HuH-7.5 (cell line): ENCODE data around the gene EHD4.

Experiments
- DNase-seq: peaks from one replicate; pipeline ENCODE4 v3.0.0; 2011; ENCODE audit warnings: low spot score

Gene EHD4

GRCh38 chr15:41895491-41895890 is 76.9 kb downstream of the EHD4 start:
- no peak for DNase-seq

DNA sequence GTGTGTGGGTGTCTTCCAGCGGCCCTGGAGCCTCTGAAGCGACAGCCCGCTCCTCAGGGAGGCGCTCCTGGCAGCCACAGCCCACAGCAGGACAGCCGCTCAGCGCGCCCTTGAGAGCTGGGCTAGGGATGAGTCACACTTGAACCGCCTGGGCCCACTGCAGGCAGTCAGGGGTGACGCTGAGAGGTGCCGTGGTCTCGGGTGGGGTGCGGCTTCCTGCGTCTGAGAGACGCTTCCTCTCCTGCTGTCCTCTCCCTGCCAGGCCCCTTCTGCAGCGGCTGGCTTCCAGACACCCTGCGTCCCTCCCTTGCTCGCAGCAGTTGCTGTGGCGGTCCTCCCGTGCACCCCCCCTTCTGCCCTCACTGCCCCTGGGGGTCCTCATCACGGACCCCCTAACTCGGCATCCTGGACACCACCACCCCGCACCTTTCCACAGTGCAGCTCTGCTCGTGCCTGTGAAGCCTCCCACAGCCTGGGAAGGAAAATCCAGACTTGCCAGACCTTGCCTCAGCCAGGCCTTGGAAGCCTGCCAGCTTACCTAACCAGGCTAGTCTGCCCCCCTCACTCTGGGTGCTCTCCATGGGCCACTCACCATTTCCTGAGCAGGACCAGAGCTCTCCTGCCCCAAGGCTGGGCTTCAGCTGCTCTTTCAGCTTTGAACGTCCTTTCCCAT is 77.4 kb downstream of the EHD4 start:
- no peak for DNase-seq

DNA sequence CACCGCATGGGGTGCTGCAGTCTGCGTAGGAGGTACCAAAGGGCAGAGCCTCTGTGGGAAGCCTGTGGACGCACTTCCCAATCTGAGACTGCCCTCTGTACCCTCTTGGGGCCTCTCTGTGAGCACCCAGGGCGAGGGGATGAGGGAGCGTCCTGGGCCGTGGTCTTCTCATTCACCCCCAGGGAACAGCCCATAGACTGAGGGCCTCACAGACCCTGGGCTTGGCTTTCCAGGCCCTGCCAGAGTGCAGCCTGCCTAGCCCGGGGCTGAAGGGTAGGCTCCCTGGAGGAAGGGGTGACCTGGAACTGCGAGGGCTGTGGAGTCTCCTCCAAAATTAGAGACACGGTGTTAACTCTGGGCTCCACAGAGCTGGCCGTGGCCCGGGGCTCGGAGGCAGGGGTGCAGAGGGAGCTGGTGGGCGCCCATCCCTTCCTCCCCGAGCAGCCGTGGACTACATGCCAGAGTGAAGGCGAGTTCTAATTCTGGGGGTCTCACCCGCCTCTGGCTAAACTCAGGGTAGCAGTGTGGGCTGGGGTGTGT is 78.0 kb downstream of the EHD4 start:
- DNase-seq = no peak

DNA sequence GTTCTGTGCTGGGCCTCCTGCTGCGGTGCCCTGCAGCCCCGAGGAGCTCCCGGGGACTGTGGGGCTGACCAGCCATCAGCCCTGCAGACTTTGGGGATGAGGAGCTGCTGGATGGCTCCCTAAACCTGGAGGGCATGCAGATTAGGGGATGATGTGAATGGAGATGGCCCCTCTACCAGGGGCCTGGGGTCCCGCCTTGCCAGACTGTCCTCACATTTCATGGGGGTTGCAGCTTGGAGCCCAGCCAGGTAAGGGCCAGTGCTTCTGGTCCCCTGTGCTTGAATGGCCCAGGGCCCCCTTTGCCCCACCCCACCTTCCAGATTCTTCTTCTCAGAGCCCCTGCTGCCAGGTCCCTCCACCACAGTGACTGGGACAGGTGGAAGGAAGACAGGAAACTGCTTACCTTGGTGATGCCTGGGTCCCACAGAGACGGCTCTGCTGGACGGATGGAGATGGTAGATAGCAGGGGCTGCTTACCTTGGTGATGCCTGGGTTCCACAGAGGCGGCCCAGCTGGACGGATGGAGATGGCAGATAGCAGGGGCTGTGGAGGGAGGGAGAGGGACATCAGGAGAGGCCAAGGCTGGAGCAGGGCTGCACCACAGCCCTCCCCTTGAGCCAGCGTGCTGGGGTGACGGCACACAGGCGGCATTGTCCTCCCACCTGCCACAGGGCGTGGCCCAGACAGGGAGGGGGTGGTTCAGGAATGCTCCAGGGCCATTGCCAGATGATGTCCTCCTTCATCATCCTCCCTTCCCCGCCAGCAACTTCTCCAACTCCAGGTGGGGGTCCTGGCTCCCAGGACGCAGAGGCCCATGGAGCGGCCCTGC is 78.7 kb downstream of the EHD4 start, which contains the start of gene SPTBN5:
SPTBN5 (minus strand) TSS at position 632 of the 829 bp plus-strand sequence; CDS start at position 76, 556 bp downstream.
- no peak for DNase-seq

- no peak for DNase-seq
Observed at GRCh38 chr15:41892621-41893421, 79.5 kb downstream of the EHD4 start.

- DNase-seq = no peak
Observed at GRCh38 chr15:41891946-41892345, 80.4 kb downstream of the EHD4 start.

DNA sequence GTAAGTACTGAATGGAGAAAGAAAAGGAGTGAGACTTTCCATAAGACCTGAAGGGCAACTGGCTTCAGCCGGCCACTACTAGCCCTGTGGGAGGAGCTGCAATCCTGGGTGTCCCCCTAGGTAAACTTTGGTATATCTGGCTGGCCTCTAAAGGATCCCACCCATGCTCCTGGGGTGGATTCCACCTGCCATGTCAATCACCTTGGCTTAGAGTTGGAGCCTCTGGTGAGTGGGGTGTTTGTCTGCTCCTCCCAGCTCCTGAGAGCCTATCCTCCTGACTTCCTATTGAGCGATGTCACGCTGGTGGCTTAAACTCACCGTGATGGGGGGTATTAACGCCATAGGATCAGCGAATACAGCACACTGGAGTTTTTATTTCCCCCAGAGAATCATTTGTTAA is 81.1 kb downstream of the EHD4 start:
- DNase-seq = no peak

DNA sequence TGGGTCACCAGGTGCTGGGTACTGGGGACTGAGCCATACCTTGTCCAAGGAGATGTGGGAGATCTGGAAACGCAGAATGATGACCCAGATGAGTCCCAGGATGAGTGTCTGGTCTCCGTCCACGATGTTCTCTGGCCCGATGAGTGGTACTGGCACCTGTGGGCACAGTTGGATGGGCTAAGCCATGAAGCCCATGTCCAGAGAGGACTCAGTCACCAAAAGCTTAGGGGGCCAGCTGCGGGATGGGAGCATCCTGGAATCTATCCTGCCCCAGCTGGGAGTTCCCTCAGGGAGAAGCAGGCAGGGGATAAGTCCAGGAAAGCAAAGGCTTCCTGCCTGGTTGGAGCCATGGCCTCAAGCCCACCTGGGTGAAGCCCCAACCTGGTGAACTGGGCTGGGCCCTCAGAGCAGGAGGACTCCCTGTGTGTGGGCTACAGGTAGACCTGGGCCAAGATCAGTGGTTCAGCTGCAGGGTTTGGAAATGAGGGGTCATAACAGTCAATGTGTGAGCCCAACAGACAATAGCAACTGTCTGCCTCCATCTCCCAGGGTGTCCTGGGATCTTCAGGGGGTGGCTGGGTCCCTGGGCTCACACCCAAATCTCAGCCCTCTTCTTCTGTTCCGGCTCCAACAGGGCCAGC is 82.2 kb downstream of the EHD4 start:
- no peak for DNase-seq

DNA sequence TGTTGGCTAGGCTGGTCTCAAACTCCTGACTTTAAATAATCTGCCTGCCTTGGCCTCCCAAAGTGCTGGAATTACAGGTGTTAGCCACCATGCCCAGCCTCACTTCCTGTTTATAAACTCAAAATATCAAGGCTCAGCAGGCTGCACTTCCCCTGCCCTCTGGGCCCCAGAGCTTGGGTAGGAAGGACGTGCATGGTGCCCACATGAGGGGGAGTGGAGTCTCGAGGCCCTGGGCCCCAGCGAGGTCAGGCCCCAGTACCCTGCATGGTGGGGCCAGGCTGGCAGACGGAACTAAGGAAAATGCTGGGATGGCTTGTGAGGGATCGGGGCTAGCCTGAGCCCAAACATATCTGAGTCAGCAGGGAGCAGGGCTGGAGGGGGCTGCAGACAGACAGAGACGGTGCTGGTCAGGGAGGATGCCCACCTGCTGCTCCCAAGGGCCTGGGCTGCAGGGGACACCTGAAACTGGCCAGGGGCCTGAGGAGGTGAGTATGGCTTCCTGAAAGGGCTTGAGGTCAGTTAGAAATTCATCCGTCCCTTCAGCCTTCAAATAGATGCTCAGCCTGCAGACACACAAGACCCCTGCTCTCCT is 83.6 kb downstream of the EHD4 start:
- DNase-seq = no peak

GRCh38 chr15:41887893-41888292 is 84.5 kb downstream of the EHD4 start:
- no peak for DNase-seq

DNA sequence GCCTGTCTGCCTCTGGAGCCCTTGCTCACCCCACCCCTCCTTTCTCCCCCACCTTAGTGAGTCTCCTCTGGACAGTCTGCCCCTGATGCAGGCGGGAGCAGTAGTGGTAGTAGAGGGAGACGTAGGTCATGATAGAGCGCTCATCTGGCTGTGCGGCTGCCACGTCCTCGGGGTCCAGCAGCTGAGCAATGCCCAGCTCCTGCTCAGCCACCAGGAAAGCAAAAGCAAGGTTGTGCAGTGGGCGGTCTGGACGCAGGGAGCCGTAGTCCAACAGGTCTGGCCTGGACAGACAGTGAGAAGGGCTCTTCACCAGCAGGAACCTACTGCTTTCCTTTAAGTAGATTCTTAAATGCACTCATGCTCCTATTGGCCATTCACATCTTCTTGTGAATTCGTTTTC is 85.2 kb downstream of the EHD4 start:
- no peak for DNase-seq

- DNase-seq = no peak
Observed at GRCh38 chr15:41886741-41887140, 85.6 kb downstream of the EHD4 start.

- no peak for DNase-seq
Observed at GRCh38 chr15:41885841-41886240, 86.5 kb downstream of the EHD4 start.

DNA sequence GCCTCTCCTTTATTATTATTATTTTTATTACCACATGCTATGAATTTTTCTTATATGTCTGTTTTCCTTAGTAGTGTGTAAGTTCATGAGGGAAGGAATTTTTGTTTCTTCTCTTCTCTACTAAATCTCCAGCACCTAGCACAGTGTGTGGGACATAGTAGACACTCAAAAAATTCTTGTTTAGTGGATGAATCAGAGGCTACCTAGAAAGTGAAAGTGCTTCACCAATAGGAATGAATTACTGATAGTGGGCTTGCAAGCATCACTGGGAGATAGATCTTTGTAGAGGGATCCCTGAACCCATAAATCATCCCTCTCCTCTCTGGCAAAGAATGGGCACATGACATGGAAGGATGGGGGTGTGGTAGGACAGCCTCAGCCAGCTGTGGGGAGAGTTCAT is 87.0 kb downstream of the EHD4 start:
- DNase-seq = no peak

GRCh38 chr15:41884458-41884857 is 87.9 kb downstream of the EHD4 start:
- no peak for DNase-seq

GRCh38 chr15:41883484-41883825 is 88.9 kb downstream of the EHD4 start:
- no peak for DNase-seq

DNA sequence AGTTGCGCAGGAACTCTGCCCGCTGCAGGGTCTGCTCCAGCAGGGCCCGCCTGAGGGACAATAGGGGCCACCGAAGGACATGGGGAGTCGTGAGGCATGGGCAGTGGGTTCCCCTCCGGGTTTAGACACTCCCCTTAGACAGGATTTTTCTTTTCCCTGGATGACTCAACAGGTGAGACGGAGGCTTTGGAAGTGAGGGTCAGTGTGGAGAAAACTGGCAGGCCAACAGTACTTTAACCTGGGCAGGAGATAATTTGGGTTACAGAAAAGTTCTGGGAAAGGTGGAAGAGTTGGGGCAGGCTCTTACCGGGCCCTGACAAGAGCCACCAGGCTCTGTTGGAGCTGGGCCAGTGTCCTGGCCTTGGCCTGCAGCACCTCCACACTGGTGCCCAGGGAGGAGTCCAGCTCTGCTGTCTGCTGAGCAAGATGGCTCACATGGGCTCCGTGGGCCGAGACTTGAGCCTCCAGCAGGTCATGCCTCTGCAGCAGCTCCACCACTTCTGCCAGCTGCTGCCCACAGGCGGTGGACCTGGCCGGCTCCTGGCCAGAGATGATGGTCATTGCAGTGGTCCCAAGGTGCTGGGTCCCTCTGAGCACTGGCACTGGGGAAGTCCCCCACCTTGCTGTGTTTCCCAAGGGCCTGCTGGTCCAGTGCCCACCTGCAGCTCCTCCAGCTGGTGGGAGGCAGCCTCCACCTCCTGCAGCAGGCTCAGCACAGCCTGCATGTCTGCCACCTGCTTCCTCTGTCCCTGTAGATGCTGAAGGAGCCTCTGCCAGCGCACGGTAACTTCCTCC is 89.5 kb downstream of the EHD4 start:
- DNase-seq = no peak

GRCh38 chr15:41881920-41882688 is 90.3 kb downstream of the EHD4 start:
- no peak for DNase-seq

DNA sequence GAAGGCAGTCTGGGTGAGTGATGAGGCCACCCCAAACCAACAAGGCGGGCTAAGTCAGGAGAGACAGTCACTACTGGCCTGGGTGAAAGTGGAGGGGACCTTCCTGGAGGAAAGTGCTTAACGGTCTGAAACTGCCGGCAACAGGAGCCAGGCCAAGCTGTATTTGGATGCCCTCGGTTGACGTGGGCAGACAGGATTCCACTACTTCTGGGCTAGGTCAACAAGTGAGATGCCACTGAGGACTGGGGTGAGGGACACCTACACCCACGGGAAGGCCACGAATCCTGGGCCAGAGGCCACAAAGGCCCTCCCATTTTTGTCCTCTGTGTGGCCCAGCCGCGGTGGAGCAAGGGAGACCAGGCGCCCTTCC is 90.8 kb downstream of the EHD4 start:
- no peak for DNase-seq

- no peak for DNase-seq
Observed at GRCh38 chr15:41881086-41881485, 91.3 kb downstream of the EHD4 start.
